HCT116 (cell line): ENCODE data around the gene CACNA1S.

ENCODE experiments used
- FOSL1 ChIP-seq: IDR thresholded peaks from 2 replicates; pipeline ENCODE4 v1.6.1; 2012; ENCODE audit warnings: low read depth
- SIN3A ChIP-seq: IDR thresholded peaks from 2 replicates; pipeline ENCODE4 v1.6.1; 2012; ENCODE audit warnings: low read depth

DNA sequence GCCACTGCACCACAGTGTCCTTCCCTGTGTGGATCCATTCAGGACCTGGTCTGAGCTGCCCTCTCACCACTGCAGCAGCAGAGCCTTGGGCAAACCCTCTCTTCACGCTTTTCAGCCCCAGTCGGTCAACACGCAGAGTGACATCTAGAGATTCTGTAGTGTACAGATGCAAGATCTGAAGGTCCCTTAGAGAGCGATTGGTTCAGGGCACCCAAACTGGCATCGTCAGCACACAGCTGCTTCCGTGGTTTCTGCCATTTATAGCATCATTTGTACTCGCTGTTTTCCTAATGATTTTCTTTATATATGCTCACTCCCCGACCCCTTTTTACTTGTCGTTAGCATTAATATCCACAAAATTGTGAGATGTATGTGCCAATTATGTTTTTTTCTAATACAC, 16.2 kb upstream of the CACNA1S start:
- no peak for TF ChIP-seq SIN3A
- no peak for TF ChIP-seq FOSL1
